Testis (tissue), 3 donors: ENCODE data around the gene GRAMD1A. TPM values are rescaled to one million over a fixed set of nuclear protein-coding genes. Genes with fewer than 3 reads are reported as not detected.

Experiments used
- DNase-seq: peaks from one replicate; pipeline ENCODE4 v3.0.0-alpha.2; 2019
- H3K27ac ChIP-seq, 2 donors: fragments of 200-600 bp; sonication (generic); one replicate each; pipeline ENCODE4 v1.5.1; 2019
- H3K27me3 ChIP-seq: fragments of 200-600 bp; sonication (generic); one replicate; pipeline ENCODE4 v1.5.1; 2019
- H3K36me3 ChIP-seq: fragments of 200-600 bp; sonication (generic); one replicate; pipeline ENCODE4 v1.5.1; 2017; ENCODE audit warnings: low read depth; ENCODE audit errors: missing control alignments
- H3K4me1 ChIP-seq: fragments of 200-600 bp; sonication (generic); one replicate; pipeline ENCODE4 v1.5.1; 2019
- H3K4me3 ChIP-seq, 2 donors: fragments of 200-600 bp; sonication (generic); one replicate each; pipeline ENCODE4 v1.5.1; 2017 to 2019
- H3K9me3 ChIP-seq: fragments of 200-600 bp; sonication (generic); one replicate; pipeline ENCODE4 v1.5.1; 2017
- CTCF ChIP-seq, 3 experiments: fragments of 450-650 bp in 2 of 3; fragments of 200-600 bp in 1 of 3; sonication (generic) in 1 of 3; IDR thresholded peaks; one replicate each; pipeline ENCODE4 v1.5.1; 2016 to 2019; ENCODE audit warnings: antibody characterized with exemption in 3 of 3, mild to moderate bottlenecking in 2 of 3, moderate library complexity in 1 of 3
- POLR2A ChIP-seq: fragments of 450-650 bp; IDR thresholded peaks from one replicate; pipeline ENCODE4 v1.6.1; 2017; ENCODE audit warnings: antibody characterized with exemption, mild to moderate bottlenecking, moderate library complexity
- WGBS, 2 donors: methylation state at CpG; one replicate each; pipeline ENCODE4 v1.1.5; 2018; 5-methylcytosine and 5-hydroxymethylcytosine counted together
- intact Hi-C: fragments of 100-400 bp; cut with DNase I; formaldehyde crosslinking; loops from one replicate; pipeline ENCODE4 v1.15.1; 2023; ENCODE audit warnings: low total_unique reads
- polyA plus RNA-seq: library from polyadenylated mRNA; stranded (reverse); fragments of 350-450 nt; fragmentation: Illumina TruSeq; extraction: RNeasy Lipid Tissue Mini Kit (QIAGEN cat#74804); gene quantifications from one replicate; pipeline ENCODE4 v1.2.3, GENCODE V29; 2014; ENCODE audit warnings: low read depth, low replicate concordance; ENCODE audit not compliant: insufficient read depth
- total RNA-seq, 2 donors: library from RNA; depleted of rRNA; stranded (reverse); fragments of >200 nt; gene quantifications; one replicate each; pipeline ENCODE4 v1.2.3, GENCODE V29; 2016

The GRAMD1A gene
- total and polyA plus RNA-seq, 3 donors from 2014 or later: 62.8 to 99.3 (median 92.4) TPM

- Histone ChIP-seq H3K4me3 (no peak overlapping the region), H3K4me1 (peaks cover 4% of the 10 kb centered on the region), H3K27me3 (no peaks in the 10 kb centered on the region), H3K27ac (no peak overlapping the region), H3K36me3 (no peaks in the 10 kb centered on the region), H3K9me3 (no peaks in the 10 kb centered on the region)
- DNase-seq: no peak
- TF ChIP-seq POLR2A (no peak), CTCF (IDR thresholded peaks at IDR 0.05) (no peak)
- intact Hi-C loops: no loop called here
- 89 to 92% methylated on average over 7 to 10 of the region's 10 CpGs for WGBS, 2 donors
Observed at GRCh38 chr19:35065574-35065973, 65.5 kb downstream of the GRAMD1A start.

- TF ChIP-seq CTCF (IDR thresholded peaks at IDR 0.05): no peak
- TF ChIP-seq POLR2A: no peak
- no peak overlapping the region for H3K4me3 ChIP-seq
- H3K9me3 ChIP-seq: no peaks in the 10 kb centered on the region
- no peak for DNase-seq
- 74 to 92% methylated on average over 8 to 15 of the region's 15 CpGs for WGBS, 2 donors
- no peaks in the 10 kb centered on the region for H3K27me3 ChIP-seq
- H3K27ac ChIP-seq: no peak overlapping the region
- H3K36me3 ChIP-seq: no peaks in the 10 kb centered on the region
- H3K4me1 ChIP-seq: peaks cover 4% of the 10 kb centered on the region
- intact Hi-C loops: no loop called here
Observed at GRCh38 chr19:35066121-35066520, 66.0 kb downstream of the GRAMD1A start.

- H3K4me1 ChIP-seq: peaks cover 4% of the 10 kb centered on the region
- no peak overlapping the region for H3K4me3 ChIP-seq
- WGBS, 2 donors: 22 to 24% methylated on average over 13 to 14 of the region's 14 CpGs
- no peaks in the 10 kb centered on the region for H3K36me3 ChIP-seq
- intact Hi-C loops: no loop called here
- no peak overlapping the region for H3K27ac ChIP-seq
- H3K9me3 ChIP-seq: no peaks in the 10 kb centered on the region
- H3K27me3 ChIP-seq: no peaks in the 10 kb centered on the region
- peak; percentile 94 for DNase-seq
- TF ChIP-seq CTCF (IDR thresholded peaks at IDR 0.05) (peak; percentile 75 to 81 (median 80)), POLR2A (no peak)
Observed at GRCh38 chr19:35066691-35067563, 66.8 kb downstream of the GRAMD1A start.

GRCh38 chr19:35068941-35069634 is 69.0 kb downstream of the GRAMD1A start:
- H3K4me1 ChIP-seq: peaks cover 4% of the 10 kb centered on the region
- H3K9me3 ChIP-seq: no peaks in the 10 kb centered on the region
- no peaks in the 10 kb centered on the region for H3K36me3 ChIP-seq
- no peak overlapping the region for H3K27ac ChIP-seq
- H3K4me3 ChIP-seq: no peak overlapping the region
- H3K27me3 ChIP-seq: no peaks in the 10 kb centered on the region
- TF ChIP-seq CTCF (IDR thresholded peaks at IDR 0.05): no peak
- TF ChIP-seq POLR2A: no peak
- 74 to 79% methylated on average over 10 of the region's 10 CpGs for WGBS, 2 donors
- DNase-seq: no peak
- intact Hi-C loops: no loop called here
